Activated naive CD8-positive, alpha-beta T cell treated with anti-CD3 and anti-CD28 coated beads for 36 hours (primary cell): ENCODE measurements around the gene EBF3. TPM values are rescaled to one million over a fixed set of nuclear protein-coding genes. Genes with fewer than 3 reads are reported as not detected.

Source experiments
- DNase-seq: peaks from one replicate; pipeline ENCODE4 v3.0.0; 2021
- H3K27ac Mint-ChIP-seq: one replicate; pipeline ENCODE4 v1.8.0; 2022; ENCODE audit warnings: mild to moderate bottlenecking, moderate library complexity, mixed read lengths
- H3K27me3 Mint-ChIP-seq: one replicate; pipeline ENCODE4 v1.8.0; 2022; ENCODE audit warnings: mild to moderate bottlenecking, mixed read lengths
- H3K36me3 Mint-ChIP-seq: one replicate; pipeline ENCODE4 v1.8.0; 2021; ENCODE audit warnings: mild to moderate bottlenecking, mixed read lengths
- H3K4me1 Mint-ChIP-seq: one replicate; pipeline ENCODE4 v1.8.0; 2021; ENCODE audit warnings: mixed read lengths
- H3K4me3 Mint-ChIP-seq: one replicate; pipeline ENCODE4 v1.8.0; 2022; ENCODE audit warnings: mild to moderate bottlenecking, moderate library complexity, mixed read lengths
- H3K9me3 Mint-ChIP-seq: one replicate; pipeline ENCODE4 v1.8.0; 2022; ENCODE audit warnings: mixed read lengths
- total RNA-seq, 2 experiments: library from RNA; stranded (reverse); gene quantifications; one replicate each; pipeline ENCODE4 v1.2.3, GENCODE V29; 2021

EBF3 gene
- total RNA-seq, 2 experiments from 2014 or later = not detected

- H3K36me3 Mint-ChIP-seq = no peaks in the 10 kb centered on the region
Observed at GRCh38 chr10:129878835-129879234, 85.2 kb downstream of the EBF3 start.

DNA sequence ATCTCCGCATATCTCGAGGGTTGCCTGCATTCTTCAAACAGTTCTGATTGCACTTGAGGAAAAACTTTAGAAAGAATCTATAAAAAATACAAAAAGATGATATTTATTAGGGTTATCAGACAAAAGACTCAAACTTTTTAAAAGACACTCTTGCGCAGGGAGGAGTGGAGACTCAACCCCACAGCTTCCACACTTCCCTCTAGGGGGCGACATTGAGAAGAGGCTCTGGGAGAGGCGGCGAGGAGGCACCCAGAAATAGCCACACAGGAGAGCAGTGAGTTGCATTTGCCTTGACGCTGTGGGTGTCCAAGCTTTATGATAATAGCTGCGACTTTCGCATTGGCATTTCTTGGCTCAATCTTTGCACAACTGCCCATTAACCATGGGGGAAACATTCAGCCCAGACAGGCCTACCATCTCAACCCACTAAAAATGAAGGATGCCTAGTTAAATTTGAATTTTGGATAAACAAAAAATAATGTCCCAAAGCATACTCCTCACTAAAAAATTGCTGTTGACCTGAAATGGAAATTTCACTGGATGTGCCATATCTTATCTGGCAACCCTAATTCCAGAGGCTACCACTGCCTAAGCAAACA is 86.2 kb downstream of the EBF3 start:
- H3K9me3 Mint-ChIP-seq = no peaks in the 10 kb centered on the region
- no peaks in the 10 kb centered on the region for H3K4me1 Mint-ChIP-seq
- no peaks in the 10 kb centered on the region for H3K27me3 Mint-ChIP-seq
- no peaks in the 10 kb centered on the region for H3K36me3 Mint-ChIP-seq
- peak; percentile 30 for DNase-seq
- H3K27ac Mint-ChIP-seq = no peak overlapping the region
- no peak overlapping the region for H3K4me3 Mint-ChIP-seq

More at GRCh38 chr10:129878835-129879234, 85.2 kb downstream of the EBF3 start:
- DNase-seq = no peak
- Mint-ChIP-seq H3K27me3 (no peaks in the 10 kb centered on the region), H3K9me3 (no peaks in the 10 kb centered on the region), H3K27ac (no peak overlapping the region), H3K4me1 (no peaks in the 10 kb centered on the region), H3K4me3 (no peak overlapping the region)

DNA sequence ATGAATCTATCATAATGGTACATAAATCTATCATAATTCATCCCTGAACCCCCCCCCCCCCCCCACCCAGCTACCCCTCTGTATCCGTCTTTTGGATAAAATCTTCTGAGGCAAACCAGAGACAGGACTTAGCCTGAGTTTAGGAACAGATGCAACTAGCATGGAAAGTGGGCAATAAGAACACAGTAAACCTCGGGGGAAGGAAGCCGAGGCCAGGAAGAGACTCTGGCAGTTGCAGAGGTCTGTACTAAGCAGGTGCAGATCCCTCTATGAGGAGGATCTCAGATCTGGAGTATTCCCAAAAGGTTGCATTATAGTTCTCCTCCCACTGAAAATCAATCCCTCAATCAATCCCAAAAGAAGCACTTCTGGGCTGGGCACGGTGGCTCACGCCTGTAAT is 87.2 kb downstream of the EBF3 start:
- DNase-seq = no peak
- H3K27ac Mint-ChIP-seq = no peak overlapping the region
- no peaks in the 10 kb centered on the region for H3K4me1 Mint-ChIP-seq
- no peaks in the 10 kb centered on the region for H3K9me3 Mint-ChIP-seq
- no peaks in the 10 kb centered on the region for H3K27me3 Mint-ChIP-seq
- no peaks in the 10 kb centered on the region for H3K36me3 Mint-ChIP-seq
- H3K4me3 Mint-ChIP-seq = no peak overlapping the region

DNA sequence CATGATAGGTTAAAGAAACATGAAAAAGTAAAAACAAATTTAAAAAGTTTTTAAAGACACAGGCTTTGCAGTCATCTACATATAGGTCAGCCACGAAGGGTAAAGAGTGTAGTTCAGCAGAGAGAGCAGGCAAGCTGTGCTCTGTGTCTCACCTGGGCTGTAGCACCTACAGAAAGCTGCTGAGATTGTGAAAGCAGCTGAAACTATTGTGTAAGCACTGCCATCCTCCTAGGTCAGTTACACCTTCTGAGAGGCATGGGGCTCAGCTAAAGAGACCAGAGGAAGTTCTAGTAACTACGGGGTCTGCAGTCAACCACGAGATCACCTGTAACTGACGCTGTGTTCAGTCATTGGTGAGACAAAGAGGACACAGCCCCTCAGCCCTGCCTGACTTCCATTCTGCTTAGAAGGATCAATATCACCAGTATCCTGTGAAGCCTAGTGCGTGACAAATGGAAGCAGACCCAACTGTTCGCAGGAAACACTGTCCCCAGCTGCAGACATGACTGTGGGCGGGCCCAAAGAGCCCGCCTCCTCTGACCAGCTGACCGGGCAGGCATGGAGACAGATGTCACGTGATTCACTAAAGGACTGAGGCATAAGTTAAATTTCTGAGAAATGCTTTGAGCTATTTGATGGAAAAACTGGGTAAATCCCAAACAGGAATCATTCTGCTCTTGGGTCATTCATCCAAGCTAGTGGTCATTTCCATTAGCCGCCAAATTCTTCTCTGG is 87.9 kb downstream of the EBF3 start:
- Mint-ChIP-seq H3K4me3 (no peak overlapping the region), H3K4me1 (peaks cover 3% of the 10 kb centered on the region), H3K9me3 (no peaks in the 10 kb centered on the region), H3K27ac (no peak overlapping the region), H3K27me3 (no peaks in the 10 kb centered on the region), H3K36me3 (no peaks in the 10 kb centered on the region)
- no peak for DNase-seq

DNA sequence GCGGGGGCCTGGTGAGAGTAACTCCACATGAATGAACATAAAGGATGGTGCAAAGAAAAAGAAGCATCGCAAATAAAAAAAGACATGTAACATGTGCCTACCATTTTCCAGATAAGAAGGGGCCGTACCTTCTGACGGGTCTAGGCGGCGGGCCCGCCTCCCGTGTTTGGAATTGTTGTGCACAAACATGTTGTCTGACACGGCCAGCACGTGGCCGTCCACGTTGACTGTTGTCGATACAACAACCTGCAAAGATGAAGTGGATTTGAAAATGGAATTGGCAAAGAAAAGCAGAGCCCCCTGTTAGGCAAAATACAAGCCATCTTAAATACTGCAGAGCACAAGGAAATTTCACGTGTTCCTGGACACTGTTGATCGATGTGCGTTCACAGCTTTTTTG is 90.7 kb downstream of the EBF3 start:
- Mint-ChIP-seq H3K4me1 (peaks cover 4% of the 10 kb centered on the region), H3K27ac (no peak overlapping the region), H3K36me3 (no peaks in the 10 kb centered on the region), H3K27me3 (peaks cover 6% of the 10 kb centered on the region), H3K9me3 (no peaks in the 10 kb centered on the region), H3K4me3 (no peak overlapping the region)
- no peak for DNase-seq

- Mint-ChIP-seq H3K4me3 (no peak overlapping the region), H3K9me3 (no peaks in the 10 kb centered on the region), H3K36me3 (no peaks in the 10 kb centered on the region), H3K27ac (no peak overlapping the region), H3K4me1 (peaks cover 4% of the 10 kb centered on the region), H3K27me3 (peaks cover 6% of the 10 kb centered on the region)
- no peak for DNase-seq
Observed at GRCh38 chr10:129871966-129872365, 92.1 kb downstream of the EBF3 start.

GRCh38 chr10:129870961-129871621 is 93.0 kb downstream of the EBF3 start:
- H3K4me1 Mint-ChIP-seq = peaks cover 4% of the 10 kb centered on the region
- H3K27ac Mint-ChIP-seq = no peak overlapping the region

DNA sequence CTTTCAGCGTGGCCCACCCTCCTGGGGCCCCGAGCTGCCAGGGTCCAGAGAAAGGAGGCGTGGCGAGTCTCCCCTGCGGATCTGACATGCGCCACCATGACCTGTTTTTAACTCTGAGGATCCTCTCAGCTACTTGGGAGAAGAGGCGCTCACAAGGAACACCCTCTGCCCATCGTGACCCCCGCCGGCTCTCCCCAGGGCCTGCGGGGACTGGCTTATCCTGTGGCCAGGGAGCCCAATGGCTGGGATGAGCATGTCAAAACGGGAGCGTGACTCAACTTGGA is 93.7 kb downstream of the EBF3 start:
- H3K27ac Mint-ChIP-seq = no peak overlapping the region
- no peaks in the 10 kb centered on the region for H3K36me3 Mint-ChIP-seq
- DNase-seq = no peak
- no peak overlapping the region for H3K4me3 Mint-ChIP-seq
- H3K4me1 Mint-ChIP-seq = peaks cover 4% of the 10 kb centered on the region
- no peaks in the 10 kb centered on the region for H3K9me3 Mint-ChIP-seq
- H3K27me3 Mint-ChIP-seq = peaks cover 6% of the 10 kb centered on the region

More at GRCh38 chr10:129870961-129871621, 93.0 kb downstream of the EBF3 start:
- Mint-ChIP-seq H3K36me3 (no peaks in the 10 kb centered on the region), H3K4me3 (no peak overlapping the region), H3K27me3 (peaks cover 6% of the 10 kb centered on the region), H3K9me3 (no peaks in the 10 kb centered on the region)
- DNase-seq = no peak

GRCh38 chr10:129869596-129870473 is 94.2 kb downstream of the EBF3 start:
- H3K4me1 Mint-ChIP-seq = peaks cover 4% of the 10 kb centered on the region
- no peaks in the 10 kb centered on the region for H3K9me3 Mint-ChIP-seq
- H3K4me3 Mint-ChIP-seq = no peak overlapping the region

GRCh38 chr10:129868449-129869035 is 95.5 kb downstream of the EBF3 start:
- H3K27me3 Mint-ChIP-seq = peaks cover 6% of the 10 kb centered on the region
- no peak overlapping the region for H3K4me3 Mint-ChIP-seq
- DNase-seq = no peak
- no peak overlapping the region for H3K27ac Mint-ChIP-seq
- no peaks in the 10 kb centered on the region for H3K9me3 Mint-ChIP-seq
- H3K36me3 Mint-ChIP-seq = no peaks in the 10 kb centered on the region
- peaks cover 4% of the 10 kb centered on the region for H3K4me1 Mint-ChIP-seq

More at GRCh38 chr10:129869596-129870473, 94.2 kb downstream of the EBF3 start:
- DNase-seq = no peak
- Mint-ChIP-seq H3K36me3 (no peaks in the 10 kb centered on the region), H3K27me3 (peaks cover 6% of the 10 kb centered on the region), H3K27ac (no peak overlapping the region)

GRCh38 chr10:129867631-129868179 is 96.4 kb downstream of the EBF3 start:
- peaks cover 6% of the 10 kb centered on the region for H3K27me3 Mint-ChIP-seq
- H3K4me1 Mint-ChIP-seq = peaks cover 4% of the 10 kb centered on the region
- no peaks in the 10 kb centered on the region for H3K36me3 Mint-ChIP-seq
- no peaks in the 10 kb centered on the region for H3K9me3 Mint-ChIP-seq
- H3K4me3 Mint-ChIP-seq = no peak overlapping the region
- no peak overlapping the region for H3K27ac Mint-ChIP-seq
- no peak for DNase-seq

DNA sequence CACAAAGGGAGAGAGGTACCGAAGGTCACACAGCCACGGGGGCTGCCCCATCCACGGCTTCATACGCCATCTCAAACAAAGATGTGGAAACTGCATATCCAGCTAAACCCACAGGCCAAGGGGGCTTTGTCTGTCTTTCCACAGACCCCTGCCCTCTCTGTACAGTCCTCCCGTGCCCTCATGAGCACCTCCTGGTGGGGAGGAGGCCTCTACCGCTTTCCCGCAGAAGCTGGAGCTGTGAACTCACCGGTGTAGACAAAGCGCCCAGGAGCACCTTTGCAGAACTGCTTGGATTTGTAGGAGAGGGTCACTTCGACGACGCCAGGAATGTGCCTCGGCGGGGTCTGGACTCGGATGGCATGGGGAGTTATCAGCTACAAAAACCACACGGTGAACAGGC is 97.2 kb downstream of the EBF3 start:
- Mint-ChIP-seq H3K4me3 (no peak overlapping the region), H3K9me3 (no peaks in the 10 kb centered on the region), H3K27ac (no peak overlapping the region), H3K4me1 (peaks cover 4% of the 10 kb centered on the region), H3K36me3 (no peaks in the 10 kb centered on the region), H3K27me3 (peaks cover 6% of the 10 kb centered on the region)
- DNase-seq = no peak

DNA sequence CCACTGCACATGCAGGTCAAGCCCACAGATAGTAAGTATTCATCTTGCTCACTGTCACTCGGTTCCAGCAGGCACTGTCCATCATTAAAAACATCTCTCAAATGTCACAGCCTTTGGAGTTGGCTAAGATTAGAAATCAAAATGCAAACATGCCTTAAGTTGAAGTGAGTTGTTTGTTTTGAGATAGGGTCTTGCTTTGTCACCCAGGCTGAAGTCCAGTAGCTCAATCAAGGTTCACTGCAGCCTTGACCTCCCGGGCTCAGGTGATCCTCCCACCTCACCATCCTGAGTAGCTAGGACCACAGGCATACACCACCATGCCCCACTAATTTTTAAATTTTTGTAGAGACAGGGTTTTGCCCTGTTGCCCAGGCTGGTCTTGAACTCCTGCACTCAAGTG is 98.1 kb downstream of the EBF3 start:
- Mint-ChIP-seq H3K4me1 (no peaks in the 10 kb centered on the region), H3K4me3 (no peak overlapping the region), H3K9me3 (no peaks in the 10 kb centered on the region), H3K36me3 (no peaks in the 10 kb centered on the region), H3K27me3 (peaks cover 6% of the 10 kb centered on the region), H3K27ac (no peak overlapping the region)
- DNase-seq = no peak

DNA sequence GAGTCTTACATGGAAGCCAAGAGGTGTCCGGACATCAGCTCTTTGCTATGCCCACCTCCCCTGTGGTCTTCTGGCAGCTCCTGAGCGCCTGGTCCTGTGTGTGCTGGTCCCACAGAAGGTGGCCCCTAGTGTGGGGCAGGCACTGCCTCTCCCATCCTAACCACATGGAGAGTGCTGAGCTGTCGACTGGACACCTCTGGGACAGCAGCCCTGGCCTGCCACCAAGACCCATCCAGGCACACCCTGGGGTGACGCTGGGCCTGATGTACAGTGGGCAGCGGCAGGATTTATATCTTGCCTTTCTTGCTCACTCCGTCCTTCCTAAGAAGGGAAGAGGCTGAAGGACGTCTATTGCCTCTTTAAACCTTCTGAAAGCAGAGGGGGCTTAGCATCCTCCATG is 98.7 kb downstream of the EBF3 start:
- peaks cover 6% of the 10 kb centered on the region for H3K27me3 Mint-ChIP-seq
- no peak overlapping the region for H3K4me3 Mint-ChIP-seq
- H3K27ac Mint-ChIP-seq = no peak overlapping the region
- DNase-seq = no peak
- H3K9me3 Mint-ChIP-seq = no peaks in the 10 kb centered on the region
- no peaks in the 10 kb centered on the region for H3K36me3 Mint-ChIP-seq
- H3K4me1 Mint-ChIP-seq = no peaks in the 10 kb centered on the region
